A673 (cell line): ENCODE measurements around the gene CHD2. TPM values are rescaled to one million over a fixed set of nuclear protein-coding genes. Genes with fewer than 3 reads are reported as not detected.

Source experiments
- BruUV-seq: library from RNA; stranded (reverse); fragments of 400-500 nt; replicated peaks from 2 replicates; lab custom pipeline; 2021; lab: Mats Ljungman, UMichigan
- CTCF ChIA-PET: fragments of 300-600 bp; sonication (Branson Sonifier 250); formaldehyde crosslinking; loops from one replicate; lab custom pipeline; 2022; ENCODE audit warnings: antibody characterized with exemption; lab: Charles Lee
- POLR2A ChIA-PET: fragments of 300-600 bp; sonication (Branson Sonifier 250); formaldehyde crosslinking; loops from one replicate; lab custom pipeline; 2022; ENCODE audit warnings: antibody characterized with exemption; ENCODE audit not compliant: low non-redundant PET; lab: Charles Lee
- DNase-seq: peaks from one replicate; pipeline ENCODE4 v3.0.0-alpha.2; 2015; ENCODE audit warnings: low spot score
- H3K27ac ChIP-seq: fragments of 200-600 bp; sonication (generic); 2 replicates; pipeline ENCODE4 v1.5.1; 2016; ENCODE audit warnings: mixed run types, low read depth, mild to moderate bottlenecking, mixed read lengths, antibody characterized with exemption, low read length; ENCODE audit not compliant: poor library complexity, severe bottlenecking
- H3K27me3 ChIP-seq: fragments of 200-600 bp; sonication (generic); replicated peaks from 2 replicates; pipeline ENCODE4 v1.6.1; 2017; ENCODE audit warnings: mixed run types, low read depth, mild to moderate bottlenecking, mixed read lengths, antibody characterized with exemption, low read length; ENCODE audit not compliant: insufficient read depth, poor library complexity
- H3K36me3 ChIP-seq: fragments of 200-600 bp; sonication (generic); 2 replicates; pipeline ENCODE4 v1.6.1; 2016; ENCODE audit warnings: mixed run types, mild to moderate bottlenecking, mixed read lengths, antibody characterized with exemption, low read length; ENCODE audit not compliant: insufficient read depth, poor library complexity, severe bottlenecking
- H3K4me1 ChIP-seq: fragments of 200-600 bp; sonication (generic); 2 replicates; pipeline ENCODE4 v1.6.1; 2017; ENCODE audit warnings: mixed run types, mild to moderate bottlenecking, mixed read lengths, antibody characterized with exemption, low read length; ENCODE audit not compliant: insufficient read depth, poor library complexity, severe bottlenecking
- H3K4me3 ChIP-seq: fragments of 200-600 bp; sonication (generic); 2 replicates; pipeline ENCODE4 v1.5.1; 2016; ENCODE audit warnings: low read depth, mixed run types, mild to moderate bottlenecking, mixed read lengths, low read length; ENCODE audit not compliant: poor library complexity, severe bottlenecking
- H3K9me3 ChIP-seq: fragments of 200-600 bp; sonication (generic); 2 replicates; pipeline ENCODE4 v1.6.1; 2016; ENCODE audit warnings: mixed run types, low read depth, mild to moderate bottlenecking, mixed read lengths, antibody characterized with exemption, low read length; ENCODE audit not compliant: poor library complexity, severe bottlenecking
- EZH2 ChIP-seq: fragments of 200-600 bp; sonication (generic); IDR thresholded peaks from 2 replicates; pipeline ENCODE4 v1.6.1; 2017; ENCODE audit warnings: borderline replicate concordance, low read depth, mild to moderate bottlenecking, mixed read lengths, antibody characterized with exemption, low read length; ENCODE audit not compliant: poor library complexity, severe bottlenecking
- intact Hi-C: fragments of 100-400 bp; cut with micrococcal nuclease; formaldehyde crosslinking; loops from one replicate; pipeline ENCODE4 v1.10.0; 2022; ENCODE audit not compliant: unreplicated experiment
- total RNA-seq: library from RNA; stranded (reverse); gene quantifications from 2 replicates; pipeline ENCODE4 v1.2.3, GENCODE V29; 2021
- TF ChIP-seq, protein P1 (sequence below): fragments of 300-800, 200-600 bp; sonication (generic); conservative IDR thresholded peaks from 2 replicates; pipeline ENCODE4 v1.5.1; 2017; ENCODE audit warnings: low read depth, mild to moderate bottlenecking, antibody characterized with exemption, low read length, moderate library complexity, mixed read lengths

CHD2 gene
- total RNA-seq, 1 experiment from 2014 or later = 75.7 TPM

DNA sequence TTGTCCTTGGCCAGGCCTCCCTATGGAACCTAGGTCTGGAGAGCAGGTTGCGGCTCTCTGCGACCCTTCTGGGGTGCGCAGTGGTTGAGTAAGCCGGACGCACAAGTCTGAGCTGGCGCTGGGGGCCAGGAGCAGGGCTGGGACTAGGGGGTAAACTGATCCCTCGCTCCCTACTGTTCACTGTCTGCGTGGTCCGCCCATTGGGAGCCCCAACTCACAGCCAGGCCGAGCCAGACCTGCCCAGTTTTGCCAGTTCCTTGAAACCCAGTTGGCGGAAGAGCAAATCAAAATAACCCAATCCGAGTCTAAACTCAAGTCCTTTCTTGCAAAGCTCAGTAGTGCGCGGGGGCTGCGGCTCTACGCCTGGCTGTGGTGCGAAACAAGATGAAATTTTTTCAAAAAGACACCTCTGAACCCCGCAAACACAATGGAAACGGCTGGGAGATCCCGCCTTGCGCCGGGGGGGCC lies 171.4 kb downstream of the CHD2 start:
- BruUV-seq = no TSS peak
- no peak for TF ChIP-seq EZH2
- TF ChIP-seq, protein P1, sequence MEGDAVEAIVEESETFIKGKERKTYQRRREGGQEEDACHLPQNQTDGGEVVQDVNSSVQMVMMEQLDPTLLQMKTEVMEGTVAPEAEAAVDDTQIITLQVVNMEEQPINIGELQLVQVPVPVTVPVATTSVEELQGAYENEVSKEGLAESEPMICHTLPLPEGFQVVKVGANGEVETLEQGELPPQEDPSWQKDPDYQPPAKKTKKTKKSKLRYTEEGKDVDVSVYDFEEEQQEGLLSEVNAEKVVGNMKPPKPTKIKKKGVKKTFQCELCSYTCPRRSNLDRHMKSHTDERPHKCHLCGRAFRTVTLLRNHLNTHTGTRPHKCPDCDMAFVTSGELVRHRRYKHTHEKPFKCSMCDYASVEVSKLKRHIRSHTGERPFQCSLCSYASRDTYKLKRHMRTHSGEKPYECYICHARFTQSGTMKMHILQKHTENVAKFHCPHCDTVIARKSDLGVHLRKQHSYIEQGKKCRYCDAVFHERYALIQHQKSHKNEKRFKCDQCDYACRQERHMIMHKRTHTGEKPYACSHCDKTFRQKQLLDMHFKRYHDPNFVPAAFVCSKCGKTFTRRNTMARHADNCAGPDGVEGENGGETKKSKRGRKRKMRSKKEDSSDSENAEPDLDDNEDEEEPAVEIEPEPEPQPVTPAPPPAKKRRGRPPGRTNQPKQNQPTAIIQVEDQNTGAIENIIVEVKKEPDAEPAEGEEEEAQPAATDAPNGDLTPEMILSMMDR = no peak
- H3K4me3 ChIP-seq = peak overlapping the region; percentile 64
- H3K27ac ChIP-seq = no peak overlapping the region
- H3K36me3 ChIP-seq = no peaks in the 10 kb centered on the region
- peaks cover 13% of the 10 kb centered on the region for H3K4me1 ChIP-seq
- CTCF ChIA-PET = interaction anchor here (1.2 kb wide), 1 partner anchor 1049 kb away, joined by 3 read pairs; no protein-coding TSS in a partner anchor
- H3K27me3 ChIP-seq = no peaks in the 10 kb centered on the region
- no peaks in the 10 kb centered on the region for H3K9me3 ChIP-seq
- no peak for DNase-seq
- intact Hi-C loops = no loop called here
- POLR2A ChIA-PET = no interaction called here

DNA sequence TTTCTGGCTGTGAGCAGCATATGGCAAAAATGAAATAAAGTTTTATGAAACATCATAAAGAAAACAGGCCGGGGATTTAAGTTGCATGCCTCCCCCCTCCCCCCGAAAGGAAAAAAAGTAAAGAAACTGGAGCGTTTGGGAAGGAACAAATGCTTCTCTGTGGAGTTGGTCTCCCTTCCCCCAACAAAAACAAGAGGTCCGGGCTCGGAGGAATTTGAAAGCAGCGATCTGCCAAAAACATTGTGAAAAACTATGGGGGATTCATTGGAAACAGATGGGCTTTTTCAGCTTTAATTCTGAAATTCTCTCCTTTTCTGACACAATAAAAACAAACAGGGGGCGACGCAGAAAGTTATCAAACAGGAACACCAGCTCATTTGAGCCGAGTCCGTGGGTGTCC lies 171.9 kb downstream of the CHD2 start:
- H3K4me1 ChIP-seq = peaks cover 13% of the 10 kb centered on the region
- BruUV-seq = TSS peak; percentile 49
- TF ChIP-seq, protein P1 = no peak
- TF ChIP-seq EZH2 = no peak
- ChIA-PET CTCF (interaction anchor here (0.6 to 1.2 kb wide), 2 partner anchors 33 to 1048 kb away, joined by 3 to 6 read pairs; no protein-coding TSS in a partner anchor), POLR2A (no interaction called here)
- intact Hi-C loops = no loop called here
- no peaks in the 10 kb centered on the region for H3K27me3 ChIP-seq
- peak overlapping the region; percentile 64 for H3K4me3 ChIP-seq
- peak; percentile 60 for DNase-seq
- H3K9me3 ChIP-seq = no peaks in the 10 kb centered on the region
- no peaks in the 10 kb centered on the region for H3K36me3 ChIP-seq
- H3K27ac ChIP-seq = no peak overlapping the region

DNA sequence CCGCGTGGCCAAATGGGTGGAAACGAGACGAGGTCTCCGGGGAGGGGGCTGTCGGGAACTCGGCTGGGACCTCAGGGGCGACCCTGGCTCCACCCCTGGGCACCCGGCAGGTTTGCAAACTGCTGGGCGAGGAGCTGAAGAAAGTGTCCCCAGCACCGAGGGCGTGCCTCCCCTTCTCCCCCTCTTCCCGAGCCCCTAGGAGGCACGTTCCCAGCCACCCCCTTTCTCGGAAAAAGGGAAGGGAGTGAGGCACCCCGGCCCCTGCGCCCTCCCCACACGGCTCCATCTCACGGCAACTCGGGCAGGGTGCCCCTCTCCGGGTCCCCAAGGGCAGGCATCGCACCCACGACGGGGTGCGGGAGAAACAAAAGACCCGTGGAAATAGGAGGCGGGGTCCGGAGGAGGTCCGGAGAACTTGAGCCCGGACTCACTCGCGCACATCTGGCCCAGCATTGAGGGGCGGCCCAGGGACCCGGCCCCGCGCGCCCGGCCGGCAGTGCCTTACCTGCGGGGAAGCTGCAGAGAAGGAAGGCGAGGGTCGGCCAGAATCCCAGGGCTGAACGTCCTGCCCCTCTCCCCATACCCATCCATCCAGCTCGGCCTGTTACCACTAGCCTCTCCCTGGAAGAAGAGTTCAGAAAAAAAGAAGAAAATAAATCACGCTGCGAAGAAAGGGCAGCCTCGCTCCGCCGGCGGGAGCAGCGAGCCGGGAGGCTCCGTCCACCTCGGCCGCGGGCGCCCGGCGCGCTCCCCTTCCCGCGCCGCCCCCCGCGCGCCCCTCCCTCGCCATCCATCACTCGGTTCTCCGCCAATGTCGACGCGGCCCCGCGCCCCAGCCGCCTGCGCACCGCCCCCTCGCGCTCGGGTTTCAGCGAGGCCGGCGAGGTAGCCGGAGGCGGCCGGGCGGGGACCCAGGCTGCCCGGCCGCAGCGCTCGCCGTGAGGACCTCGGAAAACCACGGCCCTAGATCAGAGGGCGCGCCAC lies 172.6 kb downstream of the CHD2 start:
- H3K9me3 ChIP-seq = no peaks in the 10 kb centered on the region
- CTCF ChIA-PET = interaction anchor here (0.6 to 1.2 kb wide), 3 partner anchors 16 to 1047 kb away, joined by 3 to 6 read pairs (median 3); no protein-coding TSS in a partner anchor
- no peaks in the 10 kb centered on the region for H3K36me3 ChIP-seq
- no TSS peak for BruUV-seq
- H3K4me1 ChIP-seq = peaks cover 13% of the 10 kb centered on the region
- POLR2A ChIA-PET = no interaction called here
- H3K27ac ChIP-seq = no peak overlapping the region
- no peak for TF ChIP-seq EZH2
- TF ChIP-seq, protein P1 = no peak
- peak overlapping the region; percentile 64 for H3K4me3 ChIP-seq
- intact Hi-C loops = no loop called here
- no peaks in the 10 kb centered on the region for H3K27me3 ChIP-seq
- DNase-seq = peak; percentile 78
